AG04450 (cell line): ENCODE measurements around the gene AGBL3. TPM values are rescaled to one million over a fixed set of nuclear protein-coding genes. Genes with fewer than 3 reads are reported as not detected.
"Not testable (repeated sequence)": the region's sequence is repeated elsewhere in the genome, so short reads cannot be mapped to it uniquely, and the experiment has no call there.

Source experiments
- CTCF ChIA-PET: fragments of 300-600, 350-600 bp; formaldehyde crosslinking; extraction: SDS; loops from one replicate; lab custom pipeline; 2022; ENCODE audit warnings: antibody characterized with exemption, inconsistent platforms; lab: Charles Lee
- POLR2A ChIA-PET: fragments of 350-600 bp; formaldehyde crosslinking; extraction: SDS; loops from one replicate; lab custom pipeline; 2021; ENCODE audit warnings: antibody characterized with exemption, inconsistent platforms; lab: Yijun Ruan, JAX
- DNase-seq: peaks from one replicate; pipeline ENCODE4 v3.0.0-alpha.2; 2011; ENCODE audit warnings: low read depth, low spot score
- H3K27ac ChIP-seq: one replicate; pipeline ENCODE4 v1.5.1; 2012; ENCODE audit warnings: low read depth, low read length, control low read depth
- H3K27me3 ChIP-seq: one replicate; pipeline ENCODE4 v1.6.0; 2012; ENCODE audit warnings: low read length; ENCODE audit not compliant: control insufficient read depth, insufficient read depth
- H3K4me3 ChIP-seq: 2 replicates; pipeline ENCODE4 v1.5.1; 2011; ENCODE audit warnings: mild to moderate bottlenecking, low read depth, low read length, control low read depth
- H3K9me3 ChIP-seq: 2 replicates; pipeline ENCODE4 v1.5.1; 2012; ENCODE audit warnings: low read length; ENCODE audit not compliant: control insufficient read depth, insufficient read depth
- polyA plus RNA-seq: library from polyadenylated mRNA; depleted of rRNA; stranded (reverse); fragments of >200 nt; gene quantifications from 2 replicates; pipeline ENCODE4 v1.2.3, GENCODE V29; 2011
- TF ChIP-seq, protein P1 (sequence below): IDR thresholded peaks from 2 replicates; pipeline ENCODE4 v1.5.1; 2011; ENCODE audit warnings: low read depth, low read length, control low read depth, inconsistent platforms

AGBL3 gene
- polyA plus RNA-seq, 1 experiment: 0.38 TPM

DNA sequence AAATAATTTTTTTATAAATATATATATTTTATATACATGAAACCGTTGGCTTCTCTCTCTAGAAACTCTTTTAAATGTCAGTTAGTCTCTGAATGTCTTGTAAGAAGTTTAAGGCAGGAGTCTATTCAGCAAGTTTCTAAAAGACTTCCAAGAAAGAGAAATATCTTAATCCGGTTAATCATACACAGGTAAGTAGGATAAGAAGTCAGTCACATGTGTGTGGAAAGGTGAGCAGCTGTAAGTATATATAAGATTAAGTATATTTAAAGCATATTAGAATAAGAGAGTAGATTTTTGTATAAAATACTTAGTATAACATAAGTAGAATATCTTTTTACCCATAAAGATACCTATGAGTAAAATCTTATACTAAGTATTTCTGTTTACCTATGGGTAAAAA is 48.9 kb downstream of the AGBL3 start:
- H3K27me3 ChIP-seq: peaks cover 4% of the 10 kb centered on the region
- POLR2A ChIA-PET: no interaction called here
- H3K27ac ChIP-seq: no peak overlapping the region
- TF ChIP-seq, protein P1, sequence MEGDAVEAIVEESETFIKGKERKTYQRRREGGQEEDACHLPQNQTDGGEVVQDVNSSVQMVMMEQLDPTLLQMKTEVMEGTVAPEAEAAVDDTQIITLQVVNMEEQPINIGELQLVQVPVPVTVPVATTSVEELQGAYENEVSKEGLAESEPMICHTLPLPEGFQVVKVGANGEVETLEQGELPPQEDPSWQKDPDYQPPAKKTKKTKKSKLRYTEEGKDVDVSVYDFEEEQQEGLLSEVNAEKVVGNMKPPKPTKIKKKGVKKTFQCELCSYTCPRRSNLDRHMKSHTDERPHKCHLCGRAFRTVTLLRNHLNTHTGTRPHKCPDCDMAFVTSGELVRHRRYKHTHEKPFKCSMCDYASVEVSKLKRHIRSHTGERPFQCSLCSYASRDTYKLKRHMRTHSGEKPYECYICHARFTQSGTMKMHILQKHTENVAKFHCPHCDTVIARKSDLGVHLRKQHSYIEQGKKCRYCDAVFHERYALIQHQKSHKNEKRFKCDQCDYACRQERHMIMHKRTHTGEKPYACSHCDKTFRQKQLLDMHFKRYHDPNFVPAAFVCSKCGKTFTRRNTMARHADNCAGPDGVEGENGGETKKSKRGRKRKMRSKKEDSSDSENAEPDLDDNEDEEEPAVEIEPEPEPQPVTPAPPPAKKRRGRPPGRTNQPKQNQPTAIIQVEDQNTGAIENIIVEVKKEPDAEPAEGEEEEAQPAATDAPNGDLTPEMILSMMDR: no peak
- CTCF ChIA-PET: no interaction called here
- H3K4me3 ChIP-seq: no peak overlapping the region
- DNase-seq: no peak
- H3K9me3 ChIP-seq: no peaks in the 10 kb centered on the region

DNA sequence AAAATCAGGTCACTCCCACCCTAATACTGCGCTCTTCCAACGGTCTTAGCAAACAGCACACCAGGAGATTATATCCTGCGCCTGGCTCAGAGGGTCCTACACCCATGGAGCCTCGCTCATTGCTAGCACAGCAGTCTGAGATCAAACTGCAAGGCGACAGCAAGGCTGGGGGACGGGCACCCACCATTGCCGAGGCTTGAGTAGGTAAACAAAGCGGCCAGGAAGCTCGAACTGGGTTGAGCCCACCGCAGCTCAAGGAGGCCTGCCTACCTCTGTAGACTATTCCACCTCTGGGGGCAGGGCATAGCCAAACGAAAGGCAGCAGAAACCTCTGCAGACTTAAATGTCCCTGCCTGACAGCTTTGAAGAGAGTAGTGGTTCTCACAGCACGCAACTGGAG is 80.7 kb downstream of the AGBL3 start:
- POLR2A ChIA-PET, H3K9me3 ChIP-seq, H3K4me3 ChIP-seq, H3K27ac ChIP-seq, H3K27me3 ChIP-seq, CTCF ChIA-PET, DNase-seq: not testable (repeated sequence)

DNA sequence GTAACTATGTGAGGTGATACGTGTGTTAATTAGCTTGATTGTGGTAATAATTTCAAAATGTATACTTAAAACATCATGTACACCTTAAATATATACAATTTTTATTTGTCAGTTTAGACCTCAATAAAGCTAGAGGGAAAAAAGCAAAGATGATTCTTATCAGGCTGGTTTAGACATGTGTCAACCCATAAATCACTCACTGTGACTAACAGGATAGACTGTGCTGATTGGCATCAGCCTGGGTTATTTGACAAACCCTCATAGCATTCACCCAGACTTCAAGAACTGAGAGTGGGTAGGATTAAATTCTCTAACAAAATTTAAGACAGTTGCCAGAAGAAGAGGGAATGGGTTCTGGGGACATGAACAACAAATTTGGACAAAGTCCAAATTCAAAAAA is 87.8 kb downstream of the AGBL3 start:
- DNase-seq: no peak
- no peaks in the 10 kb centered on the region for H3K9me3 ChIP-seq
- H3K27me3 ChIP-seq: peaks cover 3% of the 10 kb centered on the region
- ChIA-PET CTCF (no interaction called here), POLR2A (no interaction called here)
- no peak overlapping the region for H3K4me3 ChIP-seq
- no peak overlapping the region for H3K27ac ChIP-seq
- TF ChIP-seq, protein P1: no peak

DNA sequence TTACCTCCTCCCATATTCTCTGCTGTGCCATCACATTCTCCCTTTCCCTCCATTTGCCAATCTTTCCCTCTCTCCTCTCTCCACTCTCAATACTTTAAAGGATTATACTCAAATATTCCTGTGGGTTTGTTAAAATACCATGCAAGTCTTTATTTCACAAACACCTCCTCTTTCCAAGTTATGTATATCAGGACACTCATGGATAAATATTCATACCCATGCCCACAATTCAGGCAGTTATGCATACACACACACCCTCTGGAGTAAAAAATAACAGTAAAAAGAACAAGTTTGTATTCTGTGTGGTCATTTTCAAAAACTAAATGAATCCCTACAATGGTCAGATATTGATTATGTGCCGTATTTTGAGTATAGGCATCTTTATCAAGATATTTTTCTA is 88.2 kb downstream of the AGBL3 start:
- ChIA-PET CTCF (no interaction called here), POLR2A (no interaction called here)
- no peak overlapping the region for H3K4me3 ChIP-seq
- H3K9me3 ChIP-seq: no peaks in the 10 kb centered on the region
- DNase-seq: no peak
- no peak overlapping the region for H3K27ac ChIP-seq
- H3K27me3 ChIP-seq: peaks cover 3% of the 10 kb centered on the region
- TF ChIP-seq, protein P1: no peak

DNA sequence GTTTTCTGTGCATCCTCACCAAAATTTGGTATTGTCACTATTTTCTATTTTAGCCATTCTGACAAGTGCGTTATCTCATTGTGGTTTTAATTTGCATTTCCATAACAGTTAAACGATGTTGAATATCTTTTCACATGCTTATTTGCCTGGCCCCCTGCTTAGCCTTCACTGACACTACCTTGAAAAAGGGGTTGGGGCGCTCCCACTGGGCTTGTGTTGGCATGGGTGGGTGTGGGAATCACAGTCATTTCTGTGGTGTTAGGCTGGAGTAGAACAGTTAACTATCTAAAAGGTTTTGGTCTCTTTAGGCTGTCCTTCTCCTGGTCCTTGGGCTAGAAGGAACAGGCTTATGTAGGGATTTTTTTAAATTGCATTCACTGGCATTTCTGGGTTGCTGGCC is 89.4 kb downstream of the AGBL3 start:
- POLR2A ChIA-PET: no interaction called here

More for the DNA sequence above, 89.4 kb downstream of the AGBL3 start:
- H3K9me3 ChIP-seq: no peaks in the 10 kb centered on the region
- no peak overlapping the region for H3K27ac ChIP-seq
- DNase-seq: no peak
- CTCF ChIA-PET: no interaction called here
- H3K27me3 ChIP-seq: peaks cover 3% of the 10 kb centered on the region
- TF ChIP-seq, protein P1: no peak
- no peak overlapping the region for H3K4me3 ChIP-seq
